Activated CD4-positive, alpha-beta T cell treated with anti-CD3 and anti-CD28 coated beads, Interleukin-10, Interleukin-2, amounts not matched to agents 100 ng/mL and 50 ng/mL, durations not matched to agents 16 hours and 8 hours (primary cell): Measurements from ENCODE around the gene ZNF646.
"Not testable (repeated sequence)": the region's sequence is repeated elsewhere in the genome, so short reads cannot be mapped to it uniquely, and the experiment has no call there.

Source experiments
- DNase-seq: peaks from one replicate; pipeline ENCODE4 v3.0.0-alpha.2; 2020

The ZNF646 gene

GRCh38 chr16:31084584-31085302 is 10.5 kb downstream of the ZNF646 start:
- DNase-seq, result no peak

GRCh38 chr16:31085411-31085810 is 11.2 kb downstream of the ZNF646 start:
- DNase-seq, result no peak

- no peak for DNase-seq
These were observed 11.8 kb downstream of the ZNF646 start for GRCh38 chr16:31085873-31086628.

GRCh38 chr16:31086629-31086906 is 12.3 kb downstream of the ZNF646 start:
- no peak for DNase-seq

GRCh38 chr16:31087481-31087880 is 13.3 kb downstream of the ZNF646 start:
- no peak for DNase-seq

- DNase-seq, result no peak
These were observed 13.7 kb downstream of the ZNF646 start for GRCh38 chr16:31087971-31088370.

GRCh38 chr16:31088459-31089183 is 14.4 kb downstream of the ZNF646 start, which contains the start of gene PRSS53:
TSS of gene PRSS53 (minus strand) at chr16:31088943. CDS start at chr16:31088809, 134 bp downstream.
- no peak for DNase-seq

GRCh38 chr16:31089199-31089598 is 15.0 kb downstream of the ZNF646 start:
- no peak for DNase-seq

- no peak for DNase-seq
These were observed 16.3 kb downstream of the ZNF646 start for GRCh38 chr16:31090540-31090939.

- DNase-seq, result no peak
These were observed 18.1 kb downstream of the ZNF646 start for GRCh38 chr16:31092330-31092729.

GRCh38 chr16:31093132-31093703 is 19.0 kb downstream of the ZNF646 start:
- DNase-seq, result peak; percentile 18

- DNase-seq, result no peak
These were observed 19.8 kb downstream of the ZNF646 start for GRCh38 chr16:31094088-31094423.

GRCh38 chr16:31094424-31095120 is 20.4 kb downstream of the ZNF646 start, which contains the start of gene VKORC1:
TSS of gene VKORC1 (minus strand) at chr16:31094797. CDS start at chr16:31094729, 68 bp downstream.
- DNase-seq, result peak; percentile 97

- DNase-seq, result no peak
These were observed 25.8 kb downstream of the ZNF646 start for GRCh38 chr16:31099860-31100638.

GRCh38 chr16:31100876-31101641 is 26.8 kb downstream of the ZNF646 start:
- DNase-seq, result not testable (repeated sequence)

- DNase-seq, result peak; percentile 88
These were observed 31.5 kb downstream of the ZNF646 start for GRCh38 chr16:31105677-31106213.

GRCh38 chr16:31106509-31107464 is 32.6 kb downstream of the ZNF646 start:
- no peak for DNase-seq

GRCh38 chr16:31107465-31107867 is 33.2 kb downstream of the ZNF646 start:
- DNase-seq, result peak; percentile 75

GRCh38 chr16:31108035-31108793 is 34.0 kb downstream of the ZNF646 start, which contains the start of gene BCKDK:
TSS of gene BCKDK (plus strand) at chr16:31108386. CDS start at chr16:31109224, 838 bp downstream.
- peak; percentile 89 for DNase-seq
